Measurements from ENCODE around the gene CFTR.

The CFTR gene

GRCh38 chr7:117479225-117480054 is at the start of gene CFTR:
Gene CFTR, plus strand, starts transcription at chr7:117480025. Its CDS starts 70 bp downstream, at chr7:117480095.
- TF ChIP-seq CTCF (conservative IDR thresholded peaks at IDR 0.05; ENCODE audit: low read length): no peak
- H3K4me3 ChIP-seq (ENCODE audit: low read length): no peak within 1 kb of the TSS
- no peak for DNase-seq (ENCODE audit: low read depth)

GRCh38 chr7:117435475-117436043 is 44.3 kb upstream of the CFTR start:
- H3K4me3 ChIP-seq (ENCODE audit: low read length): no peak overlapping the region
- TF ChIP-seq CTCF (conservative IDR thresholded peaks at IDR 0.05; ENCODE audit: low read length): no peak
- DNase-seq (ENCODE audit: low read depth): no peak

- H3K4me3 ChIP-seq (ENCODE audit: low read length): no peak overlapping the region
- DNase-seq (ENCODE audit: low read depth): no peak
- no peak for TF ChIP-seq CTCF (conservative IDR thresholded peaks at IDR 0.05; ENCODE audit: low read length)
Observed at GRCh38 chr7:117444646-117445045, 35.2 kb upstream of the CFTR start.

- no peak overlapping the region for H3K4me3 ChIP-seq (ENCODE audit: low read length)
- TF ChIP-seq CTCF (conservative IDR thresholded peaks at IDR 0.05; ENCODE audit: low read length): no peak
- DNase-seq (ENCODE audit: low read depth): peak; percentile 1
Observed at GRCh38 chr7:117445206-117445605, 34.6 kb upstream of the CFTR start.

- no peak for DNase-seq (ENCODE audit: low read depth)
- TF ChIP-seq CTCF (conservative IDR thresholded peaks at IDR 0.05; ENCODE audit: low read length): no peak
- no peak overlapping the region for H3K4me3 ChIP-seq (ENCODE audit: low read length)
Observed at GRCh38 chr7:117446220-117446815, 33.5 kb upstream of the CFTR start.

GRCh38 chr7:117448655-117449054 is 31.2 kb upstream of the CFTR start:
- no peak for DNase-seq (ENCODE audit: low read depth)
- H3K4me3 ChIP-seq (ENCODE audit: low read length): no peak overlapping the region
- TF ChIP-seq CTCF (conservative IDR thresholded peaks at IDR 0.05; ENCODE audit: low read length): no peak
